Loucy (cell line): ENCODE measurements around the gene RTP2.
"Not testable (repeated sequence)": the region's sequence is repeated elsewhere in the genome, so short reads cannot be mapped to it uniquely, and the experiment has no call there.

Experiments used
- H2AFZ ChIP-seq: fragments of 200-600 bp; sonication (generic); 2 replicates; pipeline ENCODE4 v1.6.0; 2016; ENCODE audit warnings: antibody characterized with exemption, mild to moderate bottlenecking, low read length, moderate library complexity
- H3F3A ChIP-seq: fragments of 200-600 bp; 2 replicates; pipeline ENCODE4 v1.6.0; 2016; ENCODE audit warnings: antibody characterized with exemption, low read depth, mild to moderate bottlenecking
- H3K27me3 ChIP-seq: fragments of 200-600 bp; sonication (generic); 2 replicates; pipeline ENCODE4 v1.6.1; 2014; ENCODE audit warnings: low read length, mild to moderate bottlenecking; ENCODE audit not compliant: insufficient read depth, poor library complexity, severe bottlenecking
- H3K36me3 ChIP-seq: fragments of 200-600 bp; sonication (generic); 2 replicates; pipeline ENCODE4 v1.6.1; 2016; ENCODE audit warnings: low read length; ENCODE audit not compliant: insufficient read depth
- H3K4me1 ChIP-seq: fragments of 200-600 bp; sonication (generic); 2 replicates; pipeline ENCODE4 v1.5.1; 2014; ENCODE audit warnings: low read length, mild to moderate bottlenecking; ENCODE audit not compliant: insufficient read depth, poor library complexity, severe bottlenecking
- H3K4me2 ChIP-seq: fragments of 200-600 bp; sonication (generic); 2 replicates; pipeline ENCODE4 v1.6.0; 2014; ENCODE audit warnings: antibody characterized with exemption, low read length, low read depth, mild to moderate bottlenecking; ENCODE audit not compliant: poor library complexity, severe bottlenecking
- H3K4me3 ChIP-seq: fragments of 200-600 bp; sonication (generic); 2 replicates; pipeline ENCODE4 v1.5.1; 2014; ENCODE audit warnings: low read length, mild to moderate bottlenecking, mixed read lengths; ENCODE audit not compliant: poor library complexity, severe bottlenecking
- H3K79me2 ChIP-seq: fragments of 200-600 bp; sonication (generic); 2 replicates; pipeline ENCODE4 v1.6.1; 2014; ENCODE audit warnings: low read length; ENCODE audit not compliant: insufficient read depth
- H3K9ac ChIP-seq: fragments of 200-600 bp; sonication (generic); 2 replicates; pipeline ENCODE4 v1.6.0; 2014; ENCODE audit warnings: mild to moderate bottlenecking, low read depth, low read length, moderate library complexity; ENCODE audit not compliant: poor library complexity, severe bottlenecking
- H3K9me2 ChIP-seq: fragments of 200-600 bp; sonication (generic); replicated peaks from 2 replicates; pipeline ENCODE4 v1.6.1; 2016; ENCODE audit warnings: low read depth, low read length, mixed read lengths
- H3K9me3 ChIP-seq: fragments of 200-600 bp; sonication (generic); 2 replicates; pipeline ENCODE4 v1.6.1; 2014; ENCODE audit warnings: mild to moderate bottlenecking, antibody characterized with exemption, low read length, low read depth; ENCODE audit not compliant: insufficient read depth
- H4K20me1 ChIP-seq: fragments of 200-600 bp; sonication (generic); 2 replicates; pipeline ENCODE4 v1.6.0; 2014; ENCODE audit warnings: antibody characterized with exemption, low read length, mild to moderate bottlenecking; ENCODE audit not compliant: insufficient read depth, poor library complexity, severe bottlenecking
- EZH2phosphoT487 ChIP-seq: fragments of 200-600 bp; IDR thresholded peaks from 2 replicates; pipeline ENCODE4 v1.6.1; 2018; ENCODE audit warnings: antibody characterized with exemption, mild to moderate bottlenecking, moderate library complexity, borderline replicate concordance
- TF ChIP-seq, protein P1 (sequence below): fragments of 200-600 bp; sonication (generic); conservative IDR thresholded peaks from 2 replicates; pipeline ENCODE4 v1.5.1; 2014; ENCODE audit warnings: mild to moderate bottlenecking, antibody characterized with exemption, low read length

Gene RTP2

DNA sequence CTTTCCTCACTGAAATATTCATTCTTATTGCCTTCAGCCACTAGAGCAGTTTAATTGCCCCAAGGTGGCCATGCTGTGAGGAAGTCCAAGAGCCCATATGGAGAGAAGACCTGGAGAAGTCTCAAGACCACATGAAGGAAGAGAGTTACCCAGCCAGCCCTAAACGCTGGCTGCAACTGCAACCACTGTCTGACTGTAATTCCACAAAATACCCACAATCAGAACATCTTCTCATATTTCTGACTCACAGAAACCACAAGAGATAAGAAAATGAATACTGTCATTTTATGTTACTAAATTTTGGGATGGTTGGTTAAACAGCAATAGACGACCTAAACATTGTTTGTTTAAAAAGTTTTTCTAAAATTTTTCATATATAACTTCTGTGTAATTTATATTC lies 17.5 kb downstream of the RTP2 start:
- Histone ChIP-seq H3K4me1 (no peaks in the 10 kb centered on the region), H4K20me1 (no peaks in the 10 kb centered on the region), H3K9me2 (no peaks in the 10 kb centered on the region), H3K27me3 (peaks cover 11% of the 10 kb centered on the region), H3K4me2 (no peak overlapping the region), H3K79me2 (no peaks in the 10 kb centered on the region), H3K4me3 (no peak overlapping the region), H3K9me3 (peaks cover 7% of the 10 kb centered on the region; the same call in 1 of the 2 replicates), H2AFZ (no peak overlapping the region), H3F3A (no peaks in the 10 kb centered on the region), H3K9ac (no peak overlapping the region), H3K36me3 (no peaks in the 10 kb centered on the region)
- TF ChIP-seq, protein P1, sequence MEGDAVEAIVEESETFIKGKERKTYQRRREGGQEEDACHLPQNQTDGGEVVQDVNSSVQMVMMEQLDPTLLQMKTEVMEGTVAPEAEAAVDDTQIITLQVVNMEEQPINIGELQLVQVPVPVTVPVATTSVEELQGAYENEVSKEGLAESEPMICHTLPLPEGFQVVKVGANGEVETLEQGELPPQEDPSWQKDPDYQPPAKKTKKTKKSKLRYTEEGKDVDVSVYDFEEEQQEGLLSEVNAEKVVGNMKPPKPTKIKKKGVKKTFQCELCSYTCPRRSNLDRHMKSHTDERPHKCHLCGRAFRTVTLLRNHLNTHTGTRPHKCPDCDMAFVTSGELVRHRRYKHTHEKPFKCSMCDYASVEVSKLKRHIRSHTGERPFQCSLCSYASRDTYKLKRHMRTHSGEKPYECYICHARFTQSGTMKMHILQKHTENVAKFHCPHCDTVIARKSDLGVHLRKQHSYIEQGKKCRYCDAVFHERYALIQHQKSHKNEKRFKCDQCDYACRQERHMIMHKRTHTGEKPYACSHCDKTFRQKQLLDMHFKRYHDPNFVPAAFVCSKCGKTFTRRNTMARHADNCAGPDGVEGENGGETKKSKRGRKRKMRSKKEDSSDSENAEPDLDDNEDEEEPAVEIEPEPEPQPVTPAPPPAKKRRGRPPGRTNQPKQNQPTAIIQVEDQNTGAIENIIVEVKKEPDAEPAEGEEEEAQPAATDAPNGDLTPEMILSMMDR = no peak
- no peak for TF ChIP-seq EZH2phosphoT487

DNA sequence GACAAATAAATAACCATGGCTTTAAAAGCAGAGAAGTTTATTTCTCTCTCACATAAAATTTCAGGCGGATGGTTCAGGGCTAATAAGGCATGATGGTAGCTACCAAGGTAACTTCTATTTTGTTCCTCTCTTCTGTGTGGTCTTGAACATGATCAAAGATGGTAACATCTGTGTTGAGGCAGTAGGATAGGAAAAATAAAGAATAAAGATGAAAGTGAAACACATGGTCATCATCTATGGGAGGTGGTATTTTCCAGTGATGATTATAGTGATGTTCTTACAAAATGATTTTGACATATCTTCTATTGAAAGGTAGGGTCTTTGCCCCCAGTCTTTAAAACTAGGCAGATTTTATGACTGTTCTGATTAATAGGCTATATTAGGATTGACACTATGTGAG lies 17.9 kb downstream of the RTP2 start:
- Histone ChIP-seq H3K27me3 (peaks cover 7% of the 10 kb centered on the region), H3K79me2 (no peaks in the 10 kb centered on the region), H3K4me3 (no peak overlapping the region), H3K36me3 (no peaks in the 10 kb centered on the region), H2AFZ (no peak overlapping the region), H3K4me1 (no peaks in the 10 kb centered on the region), H3F3A (no peaks in the 10 kb centered on the region), H3K9me3 (peaks cover 7% of the 10 kb centered on the region; the same call in 1 of the 2 replicates), H4K20me1 (no peaks in the 10 kb centered on the region), H3K9ac (no peak overlapping the region), H3K9me2 (no peaks in the 10 kb centered on the region), H3K4me2 (no peak overlapping the region)
- TF ChIP-seq, protein P1 = no peak
- no peak for TF ChIP-seq EZH2phosphoT487

DNA sequence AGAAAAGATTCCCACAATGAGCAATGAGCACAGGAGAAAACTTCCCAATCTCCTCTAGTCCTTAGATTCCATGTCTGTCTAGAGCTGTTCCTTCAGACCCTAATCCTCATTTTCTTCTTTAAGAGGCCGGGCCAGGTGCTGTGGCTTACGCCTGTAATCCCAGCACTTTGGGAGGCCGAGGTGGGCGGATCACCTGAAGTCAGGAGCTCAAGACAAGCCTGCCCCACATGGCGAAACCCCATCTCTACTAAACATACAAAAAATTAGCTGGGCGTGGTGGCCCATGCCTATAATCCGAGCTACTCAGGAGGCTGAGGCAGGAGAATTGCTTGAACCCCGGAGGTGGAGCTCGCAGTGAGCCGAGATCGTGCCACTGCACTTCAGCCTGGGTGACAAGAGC lies 20.6 kb downstream of the RTP2 start:
- not testable (repeated sequence) for H3K79me2 ChIP-seq, H3K4me3 ChIP-seq, H3K36me3 ChIP-seq, H3K9me2 ChIP-seq, H2AFZ ChIP-seq, H3K9me3 ChIP-seq, H3K27me3 ChIP-seq, H3K4me1 ChIP-seq, H4K20me1 ChIP-seq, H3K4me2 ChIP-seq, H3F3A ChIP-seq, H3K9ac ChIP-seq

DNA sequence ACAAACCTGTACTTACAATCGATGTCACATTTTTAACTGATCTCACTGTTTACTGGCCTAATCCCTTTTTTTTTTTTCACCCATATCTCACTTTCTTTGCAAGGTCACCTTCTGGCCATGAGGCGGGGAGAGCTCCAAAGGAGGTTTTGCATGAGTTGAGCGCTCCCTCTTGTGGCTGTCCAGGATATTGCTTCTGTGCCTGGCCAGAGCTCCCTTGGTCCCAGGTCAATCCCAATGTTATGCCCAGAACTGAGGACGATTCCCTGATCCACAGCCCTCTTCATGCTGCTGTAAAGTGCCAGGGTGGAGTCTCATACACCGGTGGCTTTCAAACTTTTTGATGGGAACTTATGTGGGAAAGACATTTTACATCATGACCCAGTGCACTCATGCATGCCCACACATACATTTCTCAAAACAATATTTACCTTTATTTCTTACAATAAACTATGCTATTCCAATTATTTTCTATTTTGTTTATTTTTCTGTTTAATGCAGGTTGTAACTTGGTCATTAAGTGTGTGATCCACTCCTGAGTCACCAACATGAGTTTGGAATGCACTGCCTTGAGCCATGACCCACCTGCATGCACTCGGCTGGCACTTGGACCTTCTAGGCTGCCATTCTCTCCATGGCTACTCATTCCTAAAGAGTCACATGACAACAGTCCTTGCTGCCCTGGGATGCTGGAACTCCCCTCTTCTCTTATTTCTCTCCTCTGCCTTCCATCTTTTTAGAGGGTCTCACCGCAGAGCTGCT lies 22.5 kb downstream of the RTP2 start:
- no peak overlapping the region for H3K4me3 ChIP-seq
- H3F3A ChIP-seq = no peaks in the 10 kb centered on the region
- no peaks in the 10 kb centered on the region for H4K20me1 ChIP-seq
- no peak overlapping the region for H3K4me2 ChIP-seq
- no peak for TF ChIP-seq EZH2phosphoT487
- TF ChIP-seq, protein P1 = peak; percentile 98
- H3K27me3 ChIP-seq = no peaks in the 10 kb centered on the region
- H3K9me2 ChIP-seq = no peaks in the 10 kb centered on the region
- no peak overlapping the region for H3K9ac ChIP-seq
- no peaks in the 10 kb centered on the region for H3K79me2 ChIP-seq
- no peaks in the 10 kb centered on the region for H3K9me3 ChIP-seq
- no peaks in the 10 kb centered on the region for H3K4me1 ChIP-seq
- no peak overlapping the region for H2AFZ ChIP-seq
- no peaks in the 10 kb centered on the region for H3K36me3 ChIP-seq
